Lower lobe of right lung (tissue), 2 donors: ENCODE data around the gene NXF3. TPM values are rescaled to one million over a fixed set of nuclear protein-coding genes. Genes with fewer than 3 reads are reported as not detected.
"Not testable (repeated sequence)": the region's sequence is repeated elsewhere in the genome, so short reads cannot be mapped to it uniquely, and the experiment has no call there.

ENCODE experiments used
- ATAC-seq, 2 donors: fragments of 200-7000 bp; cut with Tn5 transposase; one replicate each; pipeline ENCODE4 v1.9.1; 2020 to 2022; ENCODE audit warnings: mild to moderate bottlenecking in 2 of 2, moderate library complexity in 2 of 2
- DNase-seq: peaks from one replicate; pipeline ENCODE4 v3.0.0-alpha.2; 2020
- H3K27ac ChIP-seq: fragments of 200-600 bp; one replicate; pipeline ENCODE4 v1.8.0; 2022
- H3K27me3 ChIP-seq: fragments of 200-600 bp; one replicate; pipeline ENCODE4 v1.8.0; 2022; ENCODE audit warnings: low read depth
- H3K36me3 ChIP-seq: fragments of 200-600 bp; one replicate; pipeline ENCODE4 v1.8.0; 2022; ENCODE audit warnings: mild to moderate bottlenecking
- H3K4me1 ChIP-seq: fragments of 200-600 bp; one replicate; pipeline ENCODE4 v1.8.0; 2022
- H3K4me3 ChIP-seq: fragments of 200-600 bp; one replicate; pipeline ENCODE4 v1.8.0; 2022; ENCODE audit warnings: mild to moderate bottlenecking
- H3K9me3 ChIP-seq: fragments of 200-600 bp; one replicate; pipeline ENCODE4 v1.8.0; 2022
- CTCF ChIP-seq: fragments of 200-600 bp; IDR thresholded peaks from one replicate; pipeline ENCODE4 v1.8.0; 2022; ENCODE audit warnings: antibody characterized with exemption, mild to moderate bottlenecking
- intact Hi-C: fragments of 100-400 bp; cut with DNase I; formaldehyde crosslinking; loops from one replicate; pipeline ENCODE4 v1.11.0; 2022
- total RNA-seq: library from RNA; stranded (reverse); fragmentation: NEBNext Ultra II Directional; extraction: Animal tissue kit (Norgen Biotek cat#: 25700); gene quantifications from one replicate; pipeline ENCODE4 v1.2.1, GENCODE V29; 2021
- donor health status: DM: no; HTN: yes; CAD: no; lungs with severe emphysema.

The NXF3 gene
- total RNA-seq, 1 donor from 2014 or later, result 13.5 TPM

GRCh38 chrX:103056902-103057301 is 36.0 kb downstream of the NXF3 start:
- ATAC-seq, result no peak
- H3K27me3 ChIP-seq, result no peaks in the 10 kb centered on the region
- no peak for DNase-seq
- no peaks in the 10 kb centered on the region for H3K4me1 ChIP-seq
- no peak overlapping the region for H3K27ac ChIP-seq
- H3K9me3 ChIP-seq, result no peaks in the 10 kb centered on the region
- no peak overlapping the region for H3K4me3 ChIP-seq
- TF ChIP-seq CTCF, result no peak
- H3K36me3 ChIP-seq, result no peaks in the 10 kb centered on the region
- intact Hi-C loops, result no loop called here

GRCh38 chrX:103052625-103053024 is 40.3 kb downstream of the NXF3 start:
- ATAC-seq (no peak), DNase-seq (no peak)
- intact Hi-C loops, result no loop called here
- Histone ChIP-seq H3K4me3 (no peak overlapping the region), H3K9me3 (no peaks in the 10 kb centered on the region), H3K4me1 (no peaks in the 10 kb centered on the region), H3K27ac (no peak overlapping the region), H3K36me3 (no peaks in the 10 kb centered on the region), H3K27me3 (no peaks in the 10 kb centered on the region)
- no peak for TF ChIP-seq CTCF

- Histone ChIP-seq H3K4me3 (no peak overlapping the region), H3K27me3 (no peaks in the 10 kb centered on the region), H3K27ac (no peak overlapping the region), H3K36me3 (no peaks in the 10 kb centered on the region), H3K4me1 (no peaks in the 10 kb centered on the region), H3K9me3 (no peaks in the 10 kb centered on the region)
- no peak for DNase-seq
- no peak for TF ChIP-seq CTCF
- intact Hi-C loops, result no loop called here
- ATAC-seq, result no peak
These were observed 41.6 kb downstream of the NXF3 start for GRCh38 chrX:103051260-103051789.

GRCh38 chrX:103033371-103033770 is 59.6 kb downstream of the NXF3 start:
- H3K27me3 ChIP-seq, H3K36me3 ChIP-seq, H3K4me1 ChIP-seq, H3K27ac ChIP-seq, DNase-seq, ATAC-seq, intact Hi-C loops, H3K9me3 ChIP-seq, H3K4me3 ChIP-seq: not testable (repeated sequence)

Other genes with a start within 250 kb of the NXF3 start
- gene RAB40AL, start 155.9 kb downstream of the NXF3 start, total RNA-seq, result 1.6 TPM
- 1.2 TPM for gene BEX1, start 29.0 kb downstream of the NXF3 start, total RNA-seq
- 37.3 TPM for gene BEX4, start 122.0 kb upstream of the NXF3 start, total RNA-seq
- 41.5 TPM for gene TCEAL8, start 162.0 kb upstream of the NXF3 start, total RNA-seq
- gene TCEAL5, start 183.6 kb upstream of the NXF3 start, total RNA-seq, result not detected
- 14.3 TPM for gene BEX2, start 217.8 kb upstream of the NXF3 start, total RNA-seq
- gene TCEAL7, start 237.1 kb upstream of the NXF3 start, total RNA-seq, result 3.2 TPM